Neuronal stem cell (in vitro differentiated cells): Measurements from ENCODE around the gene CEP112.

Experiments
- DNase-seq: peaks from one replicate; pipeline ENCODE4 v3.0.0-alpha.2; 2013; ENCODE audit warnings: low spot score
- H2AFZ ChIP-seq: one replicate; pipeline ENCODE4 v1.6.1; 2013; ENCODE audit warnings: mild to moderate bottlenecking, low read length, inconsistent platforms
- H2AK5ac ChIP-seq: 2 replicates; pipeline ENCODE4 v1.6.1; 2013; ENCODE audit warnings: low read depth, mild to moderate bottlenecking, inconsistent platforms, low read length, moderate library complexity, mixed read lengths
- H2BK120ac ChIP-seq: 2 replicates; pipeline ENCODE4 v1.6.1; 2013; ENCODE audit warnings: low read depth, mild to moderate bottlenecking, inconsistent platforms, low read length, moderate library complexity, mixed read lengths
- H2BK12ac ChIP-seq: one replicate; pipeline ENCODE4 v1.6.1; 2013; ENCODE audit warnings: low read length, inconsistent platforms
- H2BK15ac ChIP-seq: 2 replicates; pipeline ENCODE4 v1.6.1; 2013; ENCODE audit warnings: mild to moderate bottlenecking, low read length, inconsistent platforms, mixed read lengths
- H2BK5ac ChIP-seq: one replicate; pipeline ENCODE4 v1.6.1; 2013; ENCODE audit warnings: inconsistent platforms, mild to moderate bottlenecking, low read length, moderate library complexity
- H3K14ac ChIP-seq: one replicate; pipeline ENCODE4 v1.6.1; 2013; ENCODE audit warnings: low read length, inconsistent platforms
- H3K18ac ChIP-seq: 2 replicates; pipeline ENCODE4 v1.6.1; 2013; ENCODE audit warnings: low read length, inconsistent platforms
- H3K23ac ChIP-seq: 2 replicates; pipeline ENCODE4 v1.6.1; 2013; ENCODE audit warnings: low read depth, mild to moderate bottlenecking, mixed read lengths, low read length, inconsistent platforms; ENCODE audit not compliant: poor library complexity
- H3K27ac ChIP-seq: replicated peaks from 3 replicates; pipeline ENCODE4 v1.5.1; 2013; ENCODE audit warnings: low read length, inconsistent platforms
- H3K27me3 ChIP-seq, 3 experiments: 2 replicates each; pipeline ENCODE4 v1.6.1; 2013; ENCODE audit warnings: low read length in 3 of 3, mild to moderate bottlenecking in 2 of 3, inconsistent platforms in 1 of 3, low read depth in 1 of 3, mixed read lengths in 1 of 3, moderate library complexity in 1 of 3; ENCODE audit not compliant: control insufficient read depth in 3 of 3, insufficient read depth in 3 of 3
- H3K36me3 ChIP-seq, 2 donors: replicated peaks in 1 of 2; 2 replicates each; pipeline ENCODE4 v1.6.1; 2013; ENCODE audit warnings: low read length in 2 of 2; ENCODE audit not compliant: control insufficient read depth in 2 of 2, insufficient read depth in 2 of 2
- H3K4ac ChIP-seq: 2 replicates; pipeline ENCODE4 v1.6.1; 2013; ENCODE audit warnings: inconsistent platforms, mild to moderate bottlenecking, low read length, moderate library complexity
- H3K4me1 ChIP-seq, 2 donors: 1 replicate in 1 of 2; 2 replicates in 1 of 2; pipeline ENCODE4 v1.6.1; 2013; ENCODE audit warnings: low read length in 2 of 2, low read depth in 1 of 2; ENCODE audit not compliant: control insufficient read depth in 2 of 2, insufficient read depth in 1 of 2
- H3K4me2 ChIP-seq: one replicate; pipeline ENCODE4 v1.6.1; 2013; ENCODE audit warnings: mild to moderate bottlenecking, low read length, inconsistent platforms; ENCODE audit not compliant: insufficient read depth, poor library complexity, severe bottlenecking
- H3K4me3 ChIP-seq, 2 donors: 2 replicates each; pipeline ENCODE4 v1.5.1; 2013; ENCODE audit warnings: low read length in 2 of 2, mild to moderate bottlenecking in 2 of 2, inconsistent platforms in 1 of 2, moderate library complexity in 1 of 2
- H3K79me1 ChIP-seq: one replicate; pipeline ENCODE4 v1.6.1; 2013; ENCODE audit warnings: low read depth, mild to moderate bottlenecking, inconsistent platforms, low read length, moderate library complexity
- H3K9ac ChIP-seq: one replicate; pipeline ENCODE4 v1.6.1; 2013; ENCODE audit warnings: mild to moderate bottlenecking, low read depth, low read length, inconsistent platforms; ENCODE audit not compliant: poor library complexity
- H3K9me3 ChIP-seq, 2 donors: replicated peaks in 1 of 2; 2 replicates each; pipeline versions ENCODE3 to v1.6.1; 2013; ENCODE audit warnings: low read length in 2 of 2, mild to moderate bottlenecking in 2 of 2, inconsistent platforms in 1 of 2, low read depth in 1 of 2, mixed read lengths in 1 of 2, moderate library complexity in 1 of 2; ENCODE audit not compliant: control insufficient read depth in 2 of 2, insufficient read depth in 1 of 2
- H4K8ac ChIP-seq: one replicate; pipeline ENCODE4 v1.6.1; 2013; ENCODE audit warnings: low read depth, mild to moderate bottlenecking, inconsistent platforms, low read length, moderate library complexity
- H4K91ac ChIP-seq: one replicate; pipeline ENCODE4 v1.6.1; 2013; ENCODE audit warnings: low read length, low read depth, mild to moderate bottlenecking, inconsistent platforms; ENCODE audit not compliant: poor library complexity
- WGBS, 2 donors: extraction: QIAGEN DNeasy Blood & Tissue Kit; methylation state at CpG; one replicate each; pipeline ENCODE4 v1.1.7; 2013; ENCODE audit warnings: missing lambda C conversion rate in 2 of 2, mixed read lengths in 1 of 2; ENCODE audit not compliant: insufficient read length in 2 of 2, insufficient replicate concordance in 1 of 2; ENCODE audit errors: extremely low coverage in 2 of 2; 5-methylcytosine and 5-hydroxymethylcytosine counted together

Gene CEP112

DNA sequence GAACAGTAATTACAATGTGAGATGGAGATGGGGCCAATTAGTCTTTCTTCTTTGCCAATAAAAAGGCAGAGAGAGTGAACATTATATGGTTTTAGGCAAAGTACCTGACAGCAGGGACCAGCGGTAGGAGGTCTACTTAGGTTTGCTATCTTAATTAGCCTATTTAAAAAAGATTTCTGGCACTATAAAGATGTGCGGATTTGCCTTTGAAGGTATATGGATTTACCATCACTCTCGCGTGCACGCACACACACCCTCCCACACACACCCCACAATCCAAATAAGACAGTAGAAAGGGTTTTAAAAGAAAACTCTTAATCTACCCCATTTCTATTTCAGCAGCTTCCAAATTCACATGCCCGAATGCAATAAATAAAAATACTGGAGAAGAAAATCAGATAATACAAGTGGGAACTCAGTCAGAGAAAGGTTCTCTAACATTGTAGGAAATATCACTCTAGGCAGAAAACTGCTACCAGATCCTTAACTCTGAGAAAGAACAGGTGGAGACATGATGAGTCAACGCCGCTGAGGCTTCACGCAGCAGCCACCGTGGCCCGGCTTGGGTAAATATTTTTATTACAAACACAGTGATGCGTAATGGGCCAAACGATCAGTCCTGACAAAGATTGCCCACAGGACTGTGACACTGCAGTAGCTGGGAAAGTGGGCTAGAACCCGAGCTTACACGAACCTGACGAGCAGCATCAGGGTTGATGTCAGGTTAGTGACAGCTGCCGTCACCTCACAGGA lies 563.9 kb downstream of the CEP112 start:
- H3K27me3 ChIP-seq, result no peaks in the 10 kb centered on the region
- H3K27ac ChIP-seq, result no peak overlapping the region
- no peak overlapping the region for H2AK5ac ChIP-seq
- no peak overlapping the region for H3K4me3 ChIP-seq
- H3K4me2 ChIP-seq, result no peak overlapping the region
- H4K8ac ChIP-seq, result no peak overlapping the region
- no peak overlapping the region for H3K23ac ChIP-seq
- no peaks in the 10 kb centered on the region for H3K4me1 ChIP-seq
- H2AFZ ChIP-seq, result no peak overlapping the region
- H3K36me3 ChIP-seq, result no peaks in the 10 kb centered on the region
- H2BK5ac ChIP-seq, result no peak overlapping the region
- no peak overlapping the region for H2BK12ac ChIP-seq
- no peak overlapping the region for H4K91ac ChIP-seq
- WGBS, 2 donors, result no CpG with 5 or more reads among the region's 17 CpGs
- H2BK120ac ChIP-seq, result no peak overlapping the region
- H3K9me3 ChIP-seq, result peaks cover 0 to 3% of the 10 kb centered on the region in 2 donors
- no peak overlapping the region for H3K18ac ChIP-seq
- H3K14ac ChIP-seq, result no peak overlapping the region
- H2BK15ac ChIP-seq, result no peak overlapping the region
- DNase-seq, result no peak
- H3K9ac ChIP-seq, result no peak overlapping the region
- H3K79me1 ChIP-seq, result no peaks in the 10 kb centered on the region
- H3K4ac ChIP-seq, result no peak overlapping the region

DNA sequence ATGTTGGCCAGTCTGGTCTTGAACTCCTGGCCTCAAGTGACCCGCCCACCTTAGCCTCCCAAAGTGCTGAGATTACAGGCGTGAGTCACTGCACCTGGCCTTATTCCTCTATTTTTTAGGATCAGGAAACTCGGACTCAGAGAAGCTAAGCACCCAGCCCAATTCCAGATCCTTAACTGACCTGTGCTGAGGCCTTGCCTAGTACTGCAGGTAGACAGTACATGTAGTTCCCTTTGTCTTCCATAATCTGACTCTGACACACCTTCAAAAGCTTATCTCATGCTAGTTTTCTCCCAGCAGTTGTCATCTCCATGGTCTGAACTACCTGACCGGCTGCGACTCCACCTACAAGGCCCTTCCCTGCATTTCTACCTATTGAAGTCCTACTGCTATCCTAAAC lies 564.8 kb downstream of the CEP112 start:
- no CpG with 5 or more reads among the region's 5 CpGs for WGBS, 2 donors
- Histone ChIP-seq H2BK12ac (no peak overlapping the region), H2BK15ac (no peak overlapping the region), H3K9me3 (peaks cover 0 to 3% of the 10 kb centered on the region in 2 donors), H3K79me1 (no peaks in the 10 kb centered on the region), H3K27ac (no peak overlapping the region), H3K36me3 (no peaks in the 10 kb centered on the region), H3K18ac (no peak overlapping the region), H3K4ac (no peak overlapping the region), H3K9ac (no peak overlapping the region), H4K8ac (no peak overlapping the region), H2BK120ac (no peak overlapping the region), H3K14ac (no peak overlapping the region), H3K27me3 (no peaks in the 10 kb centered on the region), H3K4me3 (no peak overlapping the region), H3K4me1 (no peaks in the 10 kb centered on the region), H2BK5ac (no peak overlapping the region), H4K91ac (no peak overlapping the region), H3K23ac (no peak overlapping the region), H2AK5ac (no peak overlapping the region), H3K4me2 (no peak overlapping the region), H2AFZ (no peak overlapping the region)
- no peak for DNase-seq

DNA sequence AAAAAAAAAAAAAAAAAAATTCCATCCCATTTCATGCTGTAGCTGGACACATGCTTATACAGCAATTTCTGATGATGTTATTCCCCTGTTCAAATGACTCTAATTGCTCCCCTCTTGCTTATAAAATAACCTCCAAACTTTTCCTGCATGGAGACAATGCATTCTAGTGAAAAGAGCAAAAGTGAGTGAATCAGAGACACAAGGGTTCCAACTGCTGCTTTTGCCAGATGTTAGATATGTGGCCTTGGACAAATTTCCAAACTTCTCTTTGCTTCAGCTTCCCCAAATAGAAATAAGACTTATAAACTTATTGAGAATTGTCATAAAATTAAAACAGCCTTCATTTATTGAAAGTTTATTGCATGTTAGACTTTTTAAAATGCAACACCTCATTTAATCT lies 565.5 kb downstream of the CEP112 start:
- H3K4me2 ChIP-seq, result no peak overlapping the region
- no peak overlapping the region for H4K8ac ChIP-seq
- no peak overlapping the region for H3K4ac ChIP-seq
- H4K91ac ChIP-seq, result no peak overlapping the region
- no peak overlapping the region for H2BK12ac ChIP-seq
- no peak for DNase-seq
- H3K4me1 ChIP-seq, result no peaks in the 10 kb centered on the region
- no peak overlapping the region for H2AK5ac ChIP-seq
- no peak overlapping the region for H2BK5ac ChIP-seq
- H3K9me3 ChIP-seq, result peaks cover 0 to 3% of the 10 kb centered on the region in 2 donors
- no peak overlapping the region for H3K27ac ChIP-seq
- H3K79me1 ChIP-seq, result no peaks in the 10 kb centered on the region
- no peak overlapping the region for H2BK120ac ChIP-seq
- H2BK15ac ChIP-seq, result no peak overlapping the region
- no peaks in the 10 kb centered on the region for H3K36me3 ChIP-seq
- H3K18ac ChIP-seq, result no peak overlapping the region
- H2AFZ ChIP-seq, result no peak overlapping the region
- H3K14ac ChIP-seq, result no peak overlapping the region
- H3K9ac ChIP-seq, result no peak overlapping the region
- no peak overlapping the region for H3K4me3 ChIP-seq
- H3K23ac ChIP-seq, result no peak overlapping the region
- H3K27me3 ChIP-seq, result no peaks in the 10 kb centered on the region

DNA sequence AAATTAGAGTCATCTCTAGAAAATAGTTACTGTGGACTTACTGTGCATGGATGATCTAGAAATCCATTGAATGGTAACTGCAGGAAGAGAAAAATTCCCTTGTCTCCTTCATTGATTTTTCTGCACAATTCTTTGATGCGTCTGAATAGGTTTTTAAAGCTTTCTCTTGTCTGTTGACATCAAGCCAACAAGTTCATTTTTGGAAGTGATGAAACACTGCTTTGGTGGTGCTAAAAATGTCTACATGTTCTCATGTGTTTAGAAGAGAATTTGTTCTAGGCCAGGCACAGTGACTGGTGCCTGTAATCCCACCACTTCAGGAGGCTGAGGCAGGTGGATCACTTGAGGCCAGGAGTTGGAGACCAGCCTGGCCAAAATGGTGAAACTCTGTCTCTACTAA lies 573.4 kb downstream of the CEP112 start:
- Histone ChIP-seq H2BK12ac (no peak overlapping the region), H3K4me1 (no peaks in the 10 kb centered on the region), H2BK15ac (no peak overlapping the region), H3K4me2 (no peak overlapping the region), H3K27ac (no peak overlapping the region), H3K27me3 (no peaks in the 10 kb centered on the region), H2BK5ac (no peak overlapping the region), H3K79me1 (no peaks in the 10 kb centered on the region), H2AK5ac (no peak overlapping the region), H3K4me3 (no peak overlapping the region), H3K4ac (no peak overlapping the region), H3K36me3 (no peaks in the 10 kb centered on the region), H3K23ac (no peak overlapping the region), H4K91ac (no peak overlapping the region), H3K9me3 (peaks cover 0 to 5% of the 10 kb centered on the region in 2 donors), H2BK120ac (no peak overlapping the region), H2AFZ (no peak overlapping the region), H3K18ac (no peak overlapping the region), H3K14ac (no peak overlapping the region), H4K8ac (no peak overlapping the region), H3K9ac (no peak overlapping the region)
- DNase-seq, result no peak
- WGBS, 2 donors, result no CpG with 5 or more reads among the region's 1 CpG
